Stimulated activated CD4-positive, alpha-beta T cell treated with anti-CD3 and anti-CD28 coated beads, Interleukin-2, amount 100 ng/mL, for 4 hours (primary cell): Measurements from ENCODE around the gene GLRX.
A peak's percentile ranks its signal among the peaks of the same experiment; 100 is the strongest.

Experiments used
- DNase-seq: peaks from one replicate; pipeline ENCODE4 v3.0.0-alpha.2; 2020; ENCODE audit warnings: low read depth

GLRX gene, protein sequence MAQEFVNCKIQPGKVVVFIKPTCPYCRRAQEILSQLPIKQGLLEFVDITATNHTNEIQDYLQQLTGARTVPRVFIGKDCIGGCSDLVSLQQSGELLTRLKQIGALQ

GRCh38 chr5:95822542-95823181 lies at the start of gene GLRX:
TSS of gene GLRX (minus strand) at chr5:95822726. CDS start at chr5:95822662, 64 bp downstream.
- no peak for DNase-seq

GRCh38 chr5:95871146-95871806 lies 48.8 kb upstream of the GLRX start:
- DNase-seq = no peak

- DNase-seq = peak; percentile 35
Measured at GRCh38 chr5:95870105-95870672, 47.7 kb upstream of the GLRX start.

GRCh38 chr5:95869173-95869855 lies 46.8 kb upstream of the GLRX start:
- DNase-seq = peak; percentile 36

GRCh38 chr5:95868136-95868535 lies 45.6 kb upstream of the GLRX start:
- no peak for DNase-seq

DNA sequence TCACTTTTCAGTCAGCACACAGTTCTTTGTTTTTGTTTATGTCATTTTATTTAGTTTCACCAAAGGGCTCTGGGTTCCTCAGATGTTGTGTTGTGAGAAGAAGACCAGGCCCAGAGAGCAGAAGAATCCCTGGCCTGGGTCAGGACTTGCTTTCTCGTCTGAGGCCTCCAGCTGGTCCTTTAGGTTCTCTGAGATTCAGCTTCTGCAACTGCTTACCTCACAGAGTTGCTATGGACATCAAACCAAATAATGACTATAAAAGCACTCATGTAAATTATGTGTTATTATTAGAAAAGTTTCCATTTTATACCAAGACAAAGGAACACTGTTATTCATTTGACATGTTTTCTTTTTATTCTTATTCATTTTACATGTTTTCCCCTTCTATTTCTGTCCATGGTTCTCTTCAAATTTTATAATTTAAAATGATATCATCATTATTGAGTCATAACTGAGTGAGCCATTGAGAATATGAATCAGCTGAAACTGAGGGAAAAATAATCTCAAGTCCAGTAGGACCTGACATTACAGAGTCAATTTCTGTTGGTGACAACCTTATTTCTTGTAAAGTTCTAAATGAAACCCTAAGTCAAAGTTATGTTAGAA lies 44.0 kb upstream of the GLRX start:
- DNase-seq = no peak

GRCh38 chr5:95864944-95865504 lies 42.5 kb upstream of the GLRX start:
- no peak for DNase-seq

- no peak for DNase-seq
Measured at GRCh38 chr5:95864456-95864855, 41.9 kb upstream of the GLRX start.

DNA sequence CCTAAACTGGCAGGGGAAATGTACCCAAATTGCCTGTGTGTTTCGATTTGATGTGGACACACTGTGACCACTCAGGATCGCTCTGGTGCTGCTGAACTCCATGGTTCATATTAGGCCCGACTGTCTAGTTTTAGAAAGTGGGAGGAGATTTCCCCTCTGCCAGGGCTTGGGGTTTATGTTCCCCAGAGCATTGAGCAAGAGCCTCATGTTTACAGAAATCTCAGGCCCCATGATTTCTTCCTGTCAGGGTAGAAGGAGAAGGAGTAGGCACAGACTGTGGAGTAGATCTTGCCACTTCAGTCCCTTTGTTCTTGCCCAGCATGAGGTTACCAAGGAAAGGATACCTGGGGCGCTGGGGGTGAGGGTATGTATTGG lies 40.8 kb upstream of the GLRX start:
- no peak for DNase-seq

GRCh38 chr5:95862671-95863382 lies 40.3 kb upstream of the GLRX start:
- DNase-seq = no peak

- DNase-seq = peak; percentile 19
Measured at GRCh38 chr5:95861864-95862561, 39.5 kb upstream of the GLRX start.

- no peak for DNase-seq
Measured at GRCh38 chr5:95861221-95861863, 38.8 kb upstream of the GLRX start.

DNA sequence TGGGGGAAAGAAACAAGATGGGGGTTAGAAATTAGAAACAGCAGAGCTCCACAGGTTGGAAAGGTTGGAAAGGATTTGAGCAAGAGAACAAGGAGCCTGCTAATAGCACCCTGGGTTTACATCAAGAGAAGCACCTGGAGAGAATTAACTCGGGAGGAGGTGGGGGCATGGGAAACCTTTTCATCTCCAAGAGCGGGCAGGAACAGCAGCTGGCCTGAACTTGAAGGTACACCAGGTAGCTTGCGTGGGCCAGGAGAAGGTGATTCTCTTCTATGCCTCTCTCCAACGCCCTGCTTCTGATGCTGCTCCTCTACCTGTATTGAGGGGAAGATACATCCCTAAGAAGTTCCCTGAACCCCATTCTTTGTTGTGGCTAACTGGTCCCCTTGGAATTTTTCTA lies 37.1 kb upstream of the GLRX start:
- no peak for DNase-seq

- peak; percentile 93 for DNase-seq
Measured at GRCh38 chr5:95858661-95859595, 36.4 kb upstream of the GLRX start.

GRCh38 chr5:95858023-95858461 lies 35.5 kb upstream of the GLRX start:
- DNase-seq = no peak

DNA sequence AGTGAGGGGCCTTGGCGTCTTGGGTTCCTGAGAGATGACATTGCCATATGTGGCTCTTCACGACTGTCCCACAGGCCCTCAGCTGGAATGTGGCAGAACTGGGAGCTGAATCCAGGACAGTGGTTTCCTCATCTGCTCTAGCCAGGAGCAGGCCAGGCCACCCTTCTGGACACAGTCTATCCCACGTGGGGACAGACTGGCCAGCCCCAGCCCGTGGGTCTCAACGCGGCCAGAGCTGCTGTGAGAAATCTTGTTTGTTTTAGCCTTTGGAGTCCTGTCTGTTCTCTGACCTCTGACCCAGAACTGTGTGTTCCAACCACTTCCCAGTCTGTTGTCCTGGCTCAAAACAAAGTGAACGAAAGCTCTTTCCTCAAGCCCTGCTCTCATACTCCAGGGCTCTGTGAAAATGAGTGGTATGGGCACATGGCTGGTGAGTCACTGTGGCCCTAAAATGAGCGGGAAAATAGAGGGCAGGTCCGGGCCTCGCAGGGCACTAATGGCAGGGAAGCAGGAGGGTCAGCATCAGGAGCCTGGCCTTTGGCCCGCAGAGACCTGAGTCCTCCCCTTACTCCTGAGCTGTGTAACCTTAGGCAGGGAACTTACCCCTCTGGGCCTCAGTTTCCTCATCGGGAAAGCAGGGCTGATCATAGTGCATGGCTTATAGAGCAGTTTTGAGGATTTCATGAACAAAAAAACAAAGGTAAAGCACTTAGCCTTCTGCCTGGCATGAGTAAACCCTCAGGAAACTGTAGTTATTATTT lies 34.8 kb upstream of the GLRX start:
- no peak for DNase-seq

DNA sequence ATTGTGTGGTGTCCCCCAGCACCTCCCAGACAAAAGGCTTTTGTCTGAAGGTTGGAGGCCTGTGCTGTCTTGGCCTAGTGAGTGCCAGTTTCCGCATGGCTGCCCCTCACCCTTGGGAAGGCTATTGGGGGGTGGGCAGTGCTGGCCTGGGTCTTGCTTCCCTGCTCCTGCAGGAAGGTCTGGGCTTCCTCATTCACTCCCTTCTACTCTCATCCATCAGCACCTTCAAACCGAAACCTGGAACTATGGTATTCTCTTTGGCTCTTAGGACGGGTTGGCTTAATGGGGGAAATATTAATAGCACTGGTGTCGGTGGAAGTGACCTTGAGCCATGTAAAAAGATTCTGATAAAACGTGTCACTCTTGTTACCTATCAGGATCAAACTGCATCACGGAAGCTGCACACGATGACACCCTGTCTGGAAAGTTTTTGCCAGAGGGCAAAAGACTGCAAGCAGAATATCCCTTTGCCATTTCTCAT lies 34.0 kb upstream of the GLRX start:
- no peak for DNase-seq

- no peak for DNase-seq
Measured at GRCh38 chr5:95853490-95853889, 31.0 kb upstream of the GLRX start.
